Mucosa of gallbladder (tissue), 1 donor: ENCODE data around the gene SEPTIN12. TPM values are rescaled to one million over a fixed set of nuclear protein-coding genes. Genes with fewer than 3 reads are reported as not detected.
"Not testable (repeated sequence)": the region's sequence is repeated elsewhere in the genome, so short reads cannot be mapped to it uniquely, and the experiment has no call there.

Experiments used
- DNase-seq: peaks from one replicate; pipeline ENCODE4 v3.0.0-alpha.2; 2020; ENCODE audit warnings: low spot score
- total RNA-seq: library from RNA; stranded (reverse); gene quantifications from one replicate; pipeline ENCODE4 v1.2.1, GENCODE V29; 2021
- donor health status: DM: no; HTN: no; CAD: no.

SEPTIN12 gene
- total RNA-seq, 1 donor from 2014 or later = not detected

- DNase-seq = not testable (repeated sequence)
Observed at GRCh38 chr16:4784444-4784987, 3.6 kb downstream of the SEPTIN12 start.

GRCh38 chr16:4783951-4784336 lies 4.2 kb downstream of the SEPTIN12 start:
- DNase-seq = no peak

GRCh38 chr16:4783251-4783950 lies 4.7 kb downstream of the SEPTIN12 start:
- no peak for DNase-seq

- DNase-seq = no peak
Observed at GRCh38 chr16:4780235-4780634, 7.9 kb downstream of the SEPTIN12 start.

- DNase-seq = no peak
Observed at GRCh38 chr16:4778050-4778392, 10.1 kb downstream of the SEPTIN12 start.

GRCh38 chr16:4777339-4778049 lies 10.7 kb downstream of the SEPTIN12 start:
- DNase-seq = no peak

GRCh38 chr16:4776141-4776705 lies 11.9 kb downstream of the SEPTIN12 start:
- no peak for DNase-seq

GRCh38 chr16:4775005-4775404 lies 13.1 kb downstream of the SEPTIN12 start:
- DNase-seq = no peak

GRCh38 chr16:4772351-4772750 lies 15.8 kb downstream of the SEPTIN12 start:
- no peak for DNase-seq

- no peak for DNase-seq
Observed at GRCh38 chr16:4771646-4772045, 16.5 kb downstream of the SEPTIN12 start.

- no peak for DNase-seq
Observed at GRCh38 chr16:4769306-4769638, 18.9 kb downstream of the SEPTIN12 start.

- peak; percentile 98 for DNase-seq
Observed at GRCh38 chr16:4768549-4769305, 19.4 kb downstream of the SEPTIN12 start.

- no peak for DNase-seq
Observed at GRCh38 chr16:4767872-4768548, 20.1 kb downstream of the SEPTIN12 start.

- peak; percentile 98 for DNase-seq
Observed at GRCh38 chr16:4766875-4767628, 21.1 kb downstream of the SEPTIN12 start, which contains the start of gene ZNF500. Gene ZNF500 (minus strand): TSS chr16:4767162. CDS start chr16:4765978, 1,184 bp downstream.

GRCh38 chr16:4765511-4766474 lies 22.4 kb downstream of the SEPTIN12 start:
- DNase-seq = no peak

- no peak for DNase-seq
Observed at GRCh38 chr16:4763791-4764190, 24.4 kb downstream of the SEPTIN12 start.

GRCh38 chr16:4762205-4762604 lies 25.9 kb downstream of the SEPTIN12 start:
- DNase-seq = no peak

GRCh38 chr16:4760221-4760910 lies 27.8 kb downstream of the SEPTIN12 start:
- no peak for DNase-seq

GRCh38 chr16:4755687-4756086 lies 32.5 kb downstream of the SEPTIN12 start:
- no peak for DNase-seq
